Hepatic stellate cell (primary cell): ENCODE data around the gene UPF3A.
"Not testable (repeated sequence)": the region's sequence is repeated elsewhere in the genome, so short reads cannot be mapped to it uniquely, and the experiment has no call there.

ENCODE experiments used
- DNase-seq: peaks from one replicate; pipeline ENCODE4 v3.0.0; 2011; ENCODE audit warnings: low spot score

UPF3A gene, protein sequence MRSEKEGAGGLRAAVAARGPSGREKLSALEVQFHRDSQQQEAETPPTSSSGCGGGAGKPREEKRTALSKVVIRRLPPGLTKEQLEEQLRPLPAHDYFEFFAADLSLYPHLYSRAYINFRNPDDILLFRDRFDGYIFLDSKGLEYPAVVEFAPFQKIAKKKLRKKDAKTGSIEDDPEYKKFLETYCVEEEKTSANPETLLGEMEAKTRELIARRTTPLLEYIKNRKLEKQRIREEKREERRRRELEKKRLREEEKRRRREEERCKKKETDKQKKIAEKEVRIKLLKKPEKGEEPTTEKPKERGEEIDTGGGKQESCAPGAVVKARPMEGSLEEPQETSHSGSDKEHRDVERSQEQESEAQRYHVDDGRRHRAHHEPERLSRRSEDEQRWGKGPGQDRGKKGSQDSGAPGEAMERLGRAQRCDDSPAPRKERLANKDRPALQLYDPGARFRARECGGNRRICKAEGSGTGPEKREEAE

DNA sequence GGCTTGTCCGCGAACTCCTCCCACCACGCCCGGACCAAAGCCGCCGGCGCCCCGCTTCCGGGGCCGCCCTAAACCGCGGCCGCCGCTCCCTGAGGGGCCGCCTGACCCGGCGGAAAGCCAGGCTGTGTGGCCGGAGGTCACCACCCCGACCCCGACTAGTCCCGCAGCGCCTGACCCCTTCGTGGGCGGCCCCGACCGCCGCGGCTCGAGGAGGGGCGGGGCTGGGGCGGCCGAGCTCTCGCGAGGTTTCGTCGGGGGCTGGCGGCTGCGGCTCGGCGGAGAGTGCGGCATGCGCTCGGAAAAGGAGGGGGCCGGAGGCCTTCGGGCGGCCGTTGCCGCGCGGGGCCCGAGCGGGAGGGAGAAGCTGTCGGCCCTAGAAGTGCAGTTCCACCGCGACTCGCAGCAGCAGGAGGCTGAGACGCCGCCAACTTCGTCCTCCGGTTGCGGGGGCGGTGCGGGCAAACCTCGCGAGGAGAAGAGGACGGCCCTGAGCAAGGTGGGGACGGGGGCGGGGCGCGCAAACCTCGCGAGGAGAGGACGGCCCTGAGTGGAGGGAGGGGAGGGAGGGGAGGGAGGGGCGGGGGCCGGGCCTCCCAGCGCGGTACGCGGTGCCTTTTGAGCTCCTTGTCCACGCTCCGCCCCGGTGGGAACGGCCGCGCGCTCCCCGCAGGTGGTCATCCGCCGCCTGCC, at the start of gene UPF3A:
UPF3A (plus strand) TSS at position 251 of the 690 bp plus-strand sequence; CDS start at position 290, 39 bp downstream.
- DNase-seq: peak; percentile 87

DNA sequence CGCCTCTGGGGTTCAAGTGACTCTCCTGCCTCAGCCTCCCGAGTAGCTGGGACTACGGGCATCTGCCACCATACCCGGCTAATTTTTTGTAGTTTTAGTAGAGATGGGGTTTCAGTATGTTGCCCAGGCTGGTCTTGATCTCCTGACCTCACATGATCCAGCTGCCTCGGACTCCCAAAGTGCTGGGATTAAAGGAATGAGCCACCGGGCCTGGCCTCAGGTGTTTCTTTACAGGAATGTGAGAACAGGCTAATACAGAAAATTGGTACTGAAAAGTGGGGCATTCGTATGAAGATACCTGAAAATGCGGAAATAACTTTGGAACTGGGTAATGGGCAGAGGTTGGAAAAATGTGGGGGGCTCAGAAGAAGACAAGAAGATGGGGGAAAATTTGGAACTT, 49.5 kb upstream of the UPF3A start:
- DNase-seq: no peak

DNA sequence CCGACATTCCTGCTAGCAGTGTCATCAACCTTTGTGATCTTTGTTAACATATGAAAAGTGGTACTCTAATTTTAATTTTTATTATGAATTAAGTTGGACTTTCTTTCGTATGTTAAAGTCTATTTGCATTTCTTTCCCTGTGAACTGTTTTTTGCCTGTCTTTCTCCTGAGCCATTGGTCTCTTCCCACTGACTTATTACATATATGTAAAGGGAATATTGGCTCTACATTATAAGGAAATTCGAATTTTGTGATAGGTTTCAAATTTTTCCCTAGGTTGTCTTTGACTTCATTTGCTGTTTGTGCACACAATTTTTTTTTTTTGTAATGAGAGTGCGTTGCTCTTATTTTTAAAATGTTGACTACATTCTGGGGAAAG, 47.1 kb upstream of the UPF3A start:
- DNase-seq: no peak

DNA sequence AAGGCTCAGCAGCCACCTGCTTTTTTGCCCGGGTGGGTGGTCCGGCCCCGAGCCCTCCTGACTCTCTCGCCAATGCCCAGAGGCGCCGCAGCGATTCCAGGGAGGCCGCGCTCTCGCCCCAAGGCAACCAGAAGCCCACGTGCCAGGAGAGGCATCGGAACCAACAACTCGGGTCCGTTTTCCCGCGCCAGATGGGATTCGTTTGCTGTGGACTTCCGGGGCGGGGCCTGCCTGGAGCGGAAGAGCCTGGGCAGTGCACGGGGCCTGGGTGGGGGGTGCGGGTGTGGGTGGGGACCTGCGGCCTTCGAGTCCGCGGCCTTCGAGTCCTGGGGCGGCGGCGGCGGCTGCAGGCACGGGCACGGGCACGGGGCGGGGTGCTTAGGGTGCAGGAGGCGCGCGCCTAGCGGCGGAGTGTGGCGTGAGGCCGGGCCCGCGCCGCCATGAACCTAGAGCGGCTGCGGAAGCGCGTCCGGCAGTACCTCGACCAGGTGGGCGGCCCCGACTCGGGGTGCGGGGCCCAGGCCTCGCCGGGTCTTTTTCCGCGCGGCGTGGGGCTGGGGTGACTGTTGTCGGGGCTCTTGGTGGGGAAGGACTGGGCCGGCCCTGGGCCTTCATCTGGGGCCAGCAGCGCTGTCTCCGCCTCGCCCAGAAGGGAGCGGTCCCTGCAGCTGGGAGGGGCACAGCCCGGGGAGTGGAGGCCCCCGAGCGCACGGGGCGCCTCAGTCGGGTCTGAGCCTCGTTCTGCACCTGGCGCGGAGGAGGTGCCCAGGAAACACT, 46.6 kb upstream of the UPF3A start, which contains the start of gene CDC16:
CDC16 (plus strand) TSS at position 253 of the 777 bp plus-strand sequence; CDS start at position 441, 188 bp downstream.
- DNase-seq: peak; percentile 95

- DNase-seq: no peak
Measured at GRCh38 chr13:114235697-114236096, 45.7 kb upstream of the UPF3A start.

- no peak for DNase-seq
Measured at GRCh38 chr13:114236227-114236626, 45.2 kb upstream of the UPF3A start.

DNA sequence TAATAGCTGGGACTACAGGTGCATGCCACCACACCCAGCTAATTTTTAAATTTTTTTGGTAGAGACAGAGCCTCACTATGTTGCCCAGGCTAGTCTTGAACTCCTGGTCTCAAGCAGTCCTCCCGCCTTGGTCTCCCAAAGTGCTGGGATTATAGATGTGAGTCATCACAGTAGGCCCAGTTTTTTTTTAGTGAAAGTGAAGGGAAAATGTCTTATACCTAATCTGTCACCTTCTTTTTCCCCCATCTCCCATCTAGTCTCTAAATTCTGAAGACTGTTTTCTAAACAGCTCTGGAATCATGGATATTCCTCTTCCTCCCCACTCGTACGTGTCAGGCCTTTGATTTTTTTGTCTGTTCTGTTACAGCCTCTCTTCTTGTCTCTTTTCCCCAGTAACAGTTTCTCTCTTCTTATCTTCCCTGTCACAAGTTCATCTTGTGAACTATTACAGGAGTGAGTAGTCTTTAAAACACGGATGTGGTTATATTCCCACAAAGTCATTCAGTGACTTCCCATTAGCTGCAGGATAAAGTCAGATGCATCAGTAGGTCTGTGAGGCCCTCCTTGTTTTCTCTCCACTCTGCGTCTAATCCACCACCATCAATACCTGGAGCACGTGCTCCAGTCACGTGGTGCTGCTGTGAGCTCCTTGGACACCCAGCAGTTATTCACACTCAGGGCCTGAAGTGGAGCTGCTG, 43.8 kb upstream of the UPF3A start:
- DNase-seq: no peak

- no peak for DNase-seq
Measured at GRCh38 chr13:114241918-114242317, 39.5 kb upstream of the UPF3A start.

DNA sequence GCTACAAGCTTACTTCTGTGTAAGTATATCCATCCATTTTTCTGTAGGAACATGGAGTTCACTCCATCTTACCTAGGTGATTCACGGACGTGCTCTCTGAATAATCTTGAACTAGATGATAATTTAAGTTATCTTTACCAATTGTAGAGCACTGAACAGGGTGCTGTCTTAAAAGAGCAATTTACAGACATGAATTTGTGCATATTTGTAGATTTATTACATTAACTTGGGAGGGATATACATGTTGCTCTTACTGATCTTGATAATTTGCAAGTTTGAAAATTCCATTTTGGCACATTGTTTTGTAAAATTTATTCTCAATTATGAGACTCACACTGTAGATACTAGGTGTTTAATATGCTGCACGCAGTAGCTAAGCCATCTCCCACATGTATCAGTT, 37.4 kb upstream of the UPF3A start:
- DNase-seq: no peak

- DNase-seq: no peak
Measured at GRCh38 chr13:114244637-114245036, 36.8 kb upstream of the UPF3A start.

DNA sequence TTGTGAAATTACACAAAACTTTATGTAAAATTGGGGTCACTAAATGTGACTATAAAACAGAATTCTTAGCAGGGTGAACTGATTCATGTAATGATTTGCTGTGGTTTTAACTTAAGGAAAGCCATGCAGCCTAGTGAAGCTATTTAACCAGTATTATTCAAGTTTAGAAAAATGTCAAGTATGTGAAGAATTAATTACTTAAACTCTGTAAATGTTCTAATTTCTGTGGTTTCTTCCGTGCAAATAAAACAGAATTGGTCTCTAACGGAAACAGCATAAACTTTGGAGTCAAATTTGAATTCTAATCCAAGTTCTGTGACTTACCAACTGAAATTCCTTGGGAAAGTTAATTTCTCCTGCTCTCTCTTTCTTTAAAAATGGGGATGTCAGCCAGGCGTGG, 33.4 kb upstream of the UPF3A start:
- DNase-seq: no peak

- no peak for DNase-seq
Measured at GRCh38 chr13:114249077-114249476, 32.3 kb upstream of the UPF3A start.

DNA sequence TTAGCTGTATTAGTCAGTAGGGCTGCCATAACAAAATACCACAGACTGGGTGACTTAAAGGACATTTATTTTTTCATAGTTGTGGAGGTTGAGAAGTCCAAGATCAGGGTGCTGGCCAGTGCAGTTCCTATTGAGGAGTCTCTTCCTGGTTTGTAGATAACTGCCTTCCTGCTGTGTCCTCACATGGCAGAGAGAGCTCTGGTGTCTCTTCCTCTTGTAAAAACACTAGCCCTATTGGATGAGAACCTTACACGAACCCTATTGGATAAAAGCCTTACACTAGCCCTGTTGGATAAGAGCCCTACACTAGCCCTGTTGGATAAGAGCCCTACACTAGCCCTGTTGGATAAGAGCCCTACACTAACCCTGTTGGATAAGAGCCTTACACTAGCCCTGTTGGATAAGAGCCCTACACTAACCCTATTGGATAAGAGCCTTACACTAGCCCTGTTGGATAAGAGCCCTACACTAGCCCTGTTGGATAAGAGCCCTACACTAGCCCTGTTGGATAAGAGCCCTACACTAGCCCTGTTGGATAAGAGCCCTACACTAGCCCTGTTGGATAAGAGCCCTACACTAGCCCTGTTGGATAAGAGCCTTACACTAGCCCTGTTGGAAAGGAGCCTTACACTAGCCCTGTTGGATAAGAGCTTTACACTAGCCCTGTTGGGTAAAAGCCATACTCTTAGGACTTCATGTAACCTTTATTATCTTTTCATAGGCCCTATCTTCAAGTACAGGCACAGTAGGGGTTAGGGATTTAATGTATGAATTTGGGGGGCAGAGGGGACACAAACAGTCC, 29.6 kb upstream of the UPF3A start:
- not testable (repeated sequence) for DNase-seq

DNA sequence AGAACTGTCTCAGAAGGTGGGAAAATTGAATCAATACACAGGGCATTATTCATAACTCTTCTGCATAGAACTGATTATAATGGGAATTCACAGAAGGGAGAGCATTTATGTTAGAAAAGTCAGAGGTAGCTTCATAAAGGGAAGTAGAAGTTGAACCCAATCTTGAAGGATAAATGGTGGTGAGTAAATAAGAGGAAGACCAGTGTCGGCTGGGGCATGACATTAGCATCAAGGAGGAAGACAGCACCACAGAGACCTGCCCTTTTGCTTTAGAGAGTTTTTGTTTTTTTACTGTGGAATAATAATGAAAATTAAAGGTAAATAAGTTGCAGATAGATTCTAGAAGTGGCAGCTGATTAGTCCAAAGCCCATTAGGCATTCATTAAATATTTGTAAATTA, 24.9 kb upstream of the UPF3A start:
- no peak for DNase-seq

- no peak for DNase-seq
Measured at GRCh38 chr13:114257014-114257413, 24.4 kb upstream of the UPF3A start.

DNA sequence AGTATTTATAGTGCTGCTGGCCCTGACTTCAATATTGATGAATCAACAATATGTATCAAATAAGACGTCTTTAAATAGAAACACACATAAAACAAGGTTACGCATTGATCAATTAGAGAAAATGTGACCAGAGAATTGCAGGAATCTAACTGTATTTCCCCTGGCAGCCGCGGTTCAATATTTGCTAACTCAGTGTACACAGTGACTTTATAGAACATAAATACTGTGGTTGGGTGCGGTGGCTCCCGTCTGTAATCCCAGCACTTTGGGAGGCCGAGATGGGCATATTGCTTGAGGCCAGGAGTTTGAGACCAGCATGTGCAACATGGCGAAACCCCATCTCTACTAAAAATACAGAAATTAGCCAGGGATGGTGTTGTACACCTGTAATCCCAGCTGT, 22.8 kb upstream of the UPF3A start:
- no peak for DNase-seq

GRCh38 chr13:114259374-114259773, 22.0 kb upstream of the UPF3A start:
- no peak for DNase-seq

DNA sequence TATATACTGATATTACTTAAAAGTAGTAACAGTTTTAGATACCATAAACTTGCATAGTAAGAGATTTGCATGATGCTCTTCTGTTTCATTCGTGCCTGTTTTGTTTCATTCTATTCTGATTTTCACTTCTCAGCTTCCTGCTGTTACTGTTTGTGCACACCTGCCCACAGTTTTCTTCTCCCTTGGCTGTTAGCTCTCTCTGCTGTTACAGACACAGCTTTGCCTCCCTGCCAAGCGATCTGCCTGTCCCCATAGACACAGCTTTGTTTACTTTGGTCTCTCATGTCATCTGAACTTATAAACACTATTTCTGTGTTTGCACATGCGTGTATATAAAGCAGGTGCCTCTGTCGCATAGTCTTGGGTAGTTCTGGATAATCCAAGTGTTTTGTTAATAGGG, 21.4 kb upstream of the UPF3A start:
- DNase-seq: no peak

DNA sequence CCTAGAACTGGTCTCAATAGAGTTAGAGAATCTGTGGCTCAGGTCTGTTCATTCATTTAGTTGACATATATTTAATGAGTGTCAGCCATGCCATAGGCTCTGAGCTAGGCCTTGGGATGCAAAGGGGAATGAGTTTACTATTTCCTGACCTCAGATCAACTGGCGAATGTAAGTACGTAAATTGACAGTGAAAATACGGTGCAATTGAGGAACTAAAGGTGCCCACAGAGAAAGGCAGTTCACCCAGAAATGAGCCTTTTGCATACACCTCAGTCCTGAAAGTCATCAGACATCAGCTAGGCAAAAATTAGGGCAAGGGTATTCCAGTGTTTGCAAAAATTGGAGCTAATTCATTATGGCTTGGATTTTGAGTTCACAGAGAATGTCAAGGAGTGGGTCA, 20.6 kb upstream of the UPF3A start:
- DNase-seq: no peak

DNA sequence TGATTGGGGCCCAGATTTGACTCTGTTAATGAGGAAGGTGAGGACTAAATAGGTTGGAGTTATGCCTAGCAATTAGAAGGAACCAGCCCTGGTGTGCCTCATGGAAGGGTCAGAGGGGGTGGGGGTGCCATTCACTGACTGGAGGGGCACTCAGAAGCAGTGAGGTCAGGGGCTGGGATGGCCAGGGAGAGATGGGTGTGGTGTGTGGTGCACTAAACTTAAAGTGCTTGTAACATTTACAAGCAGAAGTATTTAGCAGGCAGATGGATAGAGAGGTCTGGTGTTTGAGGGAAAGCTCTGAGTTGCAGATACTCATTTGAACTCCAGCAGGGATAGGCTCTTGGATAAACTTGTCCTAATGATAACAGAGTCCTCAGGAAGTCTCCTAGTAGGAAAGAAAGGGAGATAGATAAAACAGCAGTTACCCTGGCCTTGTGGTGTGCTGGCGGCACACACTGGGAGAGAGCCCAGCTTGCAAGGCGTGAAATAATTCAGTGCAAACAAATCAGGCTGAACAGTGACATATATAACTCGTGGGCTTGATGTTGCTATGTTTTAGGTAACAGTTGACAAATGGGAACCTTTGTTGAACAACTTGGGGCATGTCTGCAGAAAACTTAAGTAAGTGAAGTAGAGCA, 20.0 kb upstream of the UPF3A start:
- DNase-seq: no peak

- DNase-seq: no peak
Measured at GRCh38 chr13:114263578-114263977, 17.8 kb upstream of the UPF3A start.
